Upper lobe of left lung (tissue), 4 donors: ENCODE data around the gene TIMP2.

ENCODE experiments used
- CTCF ChIP-seq, 6 experiments: fragments of 450-650 bp in 4 of 6; fragments of 200-600 bp in 2 of 6; sonication (generic) in 2 of 6; IDR thresholded peaks; one replicate each; pipeline ENCODE4 v1.5.1; 2016 to 2019; ENCODE audit warnings: antibody characterized with exemption in 6 of 6
- EP300 ChIP-seq, 4 donors: sonication (generic); formaldehyde crosslinking; IDR thresholded peaks; one replicate each; pipeline ENCODE4 v1.5.1; 2017; ENCODE audit warnings: antibody characterized with exemption in 4 of 4, control low read depth in 2 of 4
- POLR2A ChIP-seq, 4 donors: fragments of 450-650 bp; IDR thresholded peaks; one replicate each; pipeline ENCODE4 v1.5.1; 2016 to 2017; ENCODE audit warnings: antibody characterized with exemption in 4 of 4, mild to moderate bottlenecking in 2 of 4

GRCh38 chr17:78884876-78885667 is 40.1 kb downstream of the TIMP2 start:
- TF ChIP-seq EP300 (IDR thresholded peaks at IDR 0.05) (no peak), CTCF (IDR thresholded peaks at IDR 0.05) (no peak), POLR2A (IDR thresholded peaks at IDR 0.05) (no peak)
